HG03521 (cell line): ENCODE measurements around the gene ZNF775.
A peak's percentile ranks its signal among the peaks of the same experiment; 100 is the strongest.

Source experiments
- ATAC-seq: cut with Tn5 transposase; IDR thresholded peaks from one replicate; pipeline ENCODE4 v1.9.1; 2021; ENCODE audit warnings: mild to moderate bottlenecking, moderate library complexity; ENCODE audit not compliant: unreplicated experiment

Gene ZNF775

DNA sequence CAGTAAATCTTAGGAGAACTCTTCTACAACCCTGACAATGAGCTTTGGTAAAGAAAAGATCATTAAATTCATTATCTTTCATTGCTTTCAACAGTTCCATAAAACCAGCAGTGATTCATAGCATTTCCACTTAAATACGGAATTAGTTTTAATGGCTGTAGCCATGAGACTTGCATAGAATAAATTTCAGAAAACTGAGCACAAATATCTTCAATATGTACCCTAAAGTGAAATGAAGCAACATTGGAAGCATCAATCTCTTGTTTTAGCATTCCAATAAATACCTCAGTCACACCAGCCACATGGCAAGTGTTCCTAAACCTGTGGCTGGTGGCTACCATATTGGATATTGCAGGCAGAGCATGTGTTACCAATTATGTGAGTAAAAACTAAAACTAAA, 34.1 kb upstream of the ZNF775 start:
- ATAC-seq: no peak

DNA sequence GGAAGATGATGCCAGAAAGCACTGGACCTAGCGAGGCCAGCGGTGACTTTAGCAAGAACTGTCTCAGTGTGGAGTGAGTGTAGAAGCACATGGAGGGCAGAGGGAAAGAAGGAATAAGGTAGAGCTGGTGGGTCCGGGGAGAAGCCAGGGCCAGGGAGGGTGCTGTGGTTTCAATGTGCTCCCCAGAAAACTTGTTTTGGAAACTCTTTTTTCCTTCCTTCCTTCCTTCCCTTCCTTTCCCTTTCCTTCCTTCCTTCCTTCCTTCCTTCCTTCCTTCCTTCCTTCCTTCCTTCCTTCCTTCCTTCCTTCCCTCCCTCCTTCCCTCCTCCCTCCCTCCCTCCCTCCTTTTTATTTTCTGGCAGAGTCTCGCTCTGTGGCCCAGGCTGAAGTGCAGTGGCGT, 32.2 kb upstream of the ZNF775 start:
- no peak for ATAC-seq

DNA sequence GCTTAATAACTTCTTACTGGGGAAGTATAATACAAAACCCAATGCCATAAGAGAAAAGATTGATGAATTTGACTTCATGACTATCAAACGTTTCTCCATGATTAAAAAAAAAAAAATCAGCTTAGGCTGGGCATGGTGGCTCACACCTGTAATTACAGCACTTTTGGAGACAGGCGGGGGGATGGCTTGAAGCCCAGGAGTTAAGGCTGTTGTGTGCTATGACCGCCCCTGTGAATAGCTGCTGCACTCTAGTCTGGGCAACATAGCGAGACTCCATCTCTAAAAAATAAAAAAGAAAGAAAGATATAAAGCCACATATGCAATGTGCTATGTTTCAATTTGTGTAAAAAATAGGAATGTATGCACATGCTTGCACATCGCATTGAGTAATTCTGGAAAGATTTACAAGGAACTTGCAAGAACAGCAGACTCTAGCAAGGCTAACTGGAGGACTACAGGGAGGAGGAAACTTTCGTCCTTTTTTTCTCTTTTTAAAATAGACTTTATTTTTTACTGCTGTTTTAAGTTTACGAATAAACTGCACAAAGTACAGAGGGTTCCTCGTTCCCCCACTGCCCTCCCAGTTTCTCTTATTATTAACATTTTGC, 27.4 kb upstream of the ZNF775 start:
- ATAC-seq: no peak

DNA sequence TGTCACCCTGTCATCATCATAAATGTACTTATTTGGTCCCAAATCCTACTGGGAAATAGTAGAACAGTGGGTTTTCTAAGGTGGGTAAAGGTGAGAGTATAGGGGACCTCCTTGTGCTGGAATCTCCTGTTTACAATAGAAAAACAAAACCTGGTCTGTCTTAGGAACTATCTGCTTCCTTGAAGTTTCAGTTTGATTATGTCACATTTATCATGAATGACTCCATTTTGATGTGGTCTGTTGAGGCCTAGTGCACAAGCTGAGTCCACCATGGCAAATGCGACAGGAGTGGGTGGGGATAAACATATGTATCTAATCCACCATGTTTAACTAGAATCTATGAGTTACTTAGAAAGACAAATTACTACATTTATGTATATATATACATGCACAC, 23.5 kb upstream of the ZNF775 start:
- ATAC-seq: no peak

DNA sequence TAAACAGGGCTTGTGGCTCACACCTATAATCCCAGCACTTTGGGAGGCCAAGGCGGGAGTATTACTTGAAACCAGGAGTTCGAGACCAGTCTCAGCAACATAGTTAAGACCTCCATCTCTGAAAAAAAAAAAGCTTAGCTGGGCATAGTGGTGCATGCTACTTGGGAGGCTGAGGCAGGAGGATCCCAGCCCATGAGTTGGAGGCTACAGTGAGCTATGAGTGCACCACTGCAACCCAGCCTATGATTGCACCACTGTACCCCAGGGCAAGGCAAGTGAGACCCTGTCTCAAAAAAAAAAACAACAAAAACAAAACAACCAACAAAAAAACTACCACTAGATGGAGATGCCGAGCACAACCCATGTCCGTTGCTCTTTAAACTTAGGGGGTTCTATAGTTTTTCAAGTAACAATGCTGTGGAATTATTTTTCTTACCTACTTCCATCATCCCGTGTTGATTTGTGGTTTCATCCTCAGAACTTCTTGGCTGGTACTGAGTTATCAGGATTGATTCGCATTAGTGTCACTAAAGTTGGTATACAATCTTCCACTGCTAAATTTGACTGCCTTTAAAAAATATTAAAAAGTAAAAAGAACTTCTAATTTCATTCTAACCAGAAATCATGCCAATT, 22.7 kb upstream of the ZNF775 start:
- ATAC-seq: no peak

DNA sequence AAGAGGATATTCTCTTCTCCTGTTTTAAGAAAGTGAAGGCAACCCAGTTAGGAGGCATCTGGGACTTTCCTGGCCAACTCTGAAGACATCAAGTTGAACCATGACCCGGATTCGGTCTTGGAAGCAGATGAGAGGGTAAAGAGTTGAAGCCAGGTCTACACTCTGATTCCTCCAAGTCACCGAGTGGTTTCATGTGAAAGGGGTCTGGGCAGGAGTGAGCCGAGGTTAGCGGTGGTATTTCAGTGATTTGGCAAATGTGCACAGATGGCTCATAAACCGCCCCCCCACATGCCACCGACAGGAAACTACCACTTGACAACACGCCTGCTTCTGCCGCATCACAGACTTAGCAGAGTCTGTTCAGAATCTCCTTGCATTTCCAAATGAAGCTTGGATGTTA, 21.9 kb upstream of the ZNF775 start:
- no peak for ATAC-seq

DNA sequence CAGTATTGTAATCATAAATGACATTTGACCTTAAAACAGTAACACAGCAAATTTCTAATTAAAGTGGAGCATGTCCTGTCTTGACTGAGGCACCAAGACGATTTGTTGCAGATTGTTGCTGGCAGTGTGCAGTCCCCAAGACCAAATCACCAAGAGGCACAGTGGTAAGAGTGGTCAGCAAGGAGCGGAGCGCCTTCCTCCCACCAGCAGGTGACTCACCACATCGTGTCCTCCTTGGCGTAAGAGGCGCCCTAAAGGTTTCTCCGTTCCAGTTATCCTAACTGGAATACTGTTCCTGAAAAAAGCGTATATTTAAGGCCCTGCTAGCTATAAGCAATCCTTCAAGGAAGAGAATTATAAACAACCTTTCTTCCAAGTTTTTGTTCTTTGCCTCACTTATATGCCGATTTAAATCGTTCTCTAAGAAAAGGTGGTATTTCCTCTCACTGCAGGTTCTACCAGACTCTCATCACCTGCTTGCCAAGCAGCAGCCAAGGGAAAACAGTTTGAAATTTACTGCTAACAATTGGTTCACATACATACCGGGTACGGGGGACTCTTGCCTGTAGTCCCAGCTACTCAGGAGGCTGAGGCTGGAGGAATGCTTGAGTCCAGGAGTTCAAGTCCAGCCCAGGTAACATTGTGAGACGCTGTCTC, 21.2 kb upstream of the ZNF775 start:
- ATAC-seq: no peak

DNA sequence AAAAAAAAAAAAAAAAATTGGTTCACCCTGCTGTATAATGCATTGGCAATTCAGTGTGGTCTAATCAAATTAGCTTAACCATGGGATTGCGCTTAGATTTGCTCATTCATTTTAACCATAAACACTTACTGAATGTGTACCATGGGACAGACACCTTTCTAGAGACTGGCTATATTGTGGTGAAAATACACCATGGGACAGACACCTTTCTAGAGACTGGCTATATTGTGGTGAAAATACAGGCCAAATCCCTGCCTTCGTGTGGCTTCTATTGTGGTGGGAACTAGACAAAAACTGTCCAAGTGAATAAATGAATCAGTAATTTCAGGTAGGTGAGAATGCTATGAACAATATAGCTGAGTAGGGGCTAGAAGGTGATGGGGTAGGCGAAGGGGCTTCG, 20.7 kb upstream of the ZNF775 start:
- ATAC-seq: no peak

DNA sequence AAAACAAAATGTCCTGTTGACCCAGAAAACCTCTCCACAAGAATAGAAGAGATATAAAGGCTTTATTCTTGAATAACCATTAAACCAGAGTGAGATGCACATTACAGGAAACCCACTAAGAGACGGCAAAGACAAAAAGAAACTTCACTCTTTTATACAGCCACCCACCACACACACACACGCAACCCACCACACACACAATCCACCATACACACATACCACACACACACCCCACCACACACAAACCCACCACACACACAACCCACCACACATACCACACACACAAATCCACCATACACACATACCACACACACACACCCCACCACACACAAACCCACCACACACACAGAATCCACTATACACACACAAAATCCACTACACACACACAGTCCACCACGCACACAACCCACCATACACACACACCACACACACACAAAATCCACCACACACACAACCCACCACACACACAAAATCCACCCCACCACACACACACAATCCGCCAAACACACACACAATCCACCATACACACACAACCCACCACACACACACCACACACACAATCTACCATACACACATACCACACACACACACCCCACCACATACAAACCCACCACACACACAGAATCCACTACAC, 20.0 kb upstream of the ZNF775 start:
- ATAC-seq: no peak

DNA sequence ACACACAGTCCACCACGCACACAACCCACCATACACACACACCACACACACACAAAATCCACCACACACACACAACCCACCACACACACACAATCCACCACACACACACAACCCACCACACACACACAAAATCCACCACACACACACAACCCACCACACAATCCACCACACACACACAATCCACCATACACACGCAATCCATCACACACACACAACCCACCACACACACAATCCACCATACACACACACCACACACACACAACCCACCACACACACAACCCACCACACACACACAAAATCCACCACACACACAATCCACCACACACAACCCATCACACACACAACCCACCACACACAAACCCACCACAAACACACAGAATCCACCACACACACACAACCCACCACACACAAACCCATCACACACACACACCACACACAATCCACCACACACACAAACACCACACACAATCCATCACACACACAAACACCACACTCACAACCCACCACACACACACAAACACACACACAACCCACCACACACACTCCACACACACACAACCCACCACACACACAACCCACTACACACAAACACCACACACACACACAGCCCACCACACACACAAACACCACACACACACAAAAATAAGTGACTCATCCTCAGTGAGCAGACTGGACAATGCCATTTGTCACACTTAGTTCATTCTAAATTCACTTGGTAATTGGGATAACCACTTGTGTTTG, 19.3 kb upstream of the ZNF775 start:
- no peak for ATAC-seq

DNA sequence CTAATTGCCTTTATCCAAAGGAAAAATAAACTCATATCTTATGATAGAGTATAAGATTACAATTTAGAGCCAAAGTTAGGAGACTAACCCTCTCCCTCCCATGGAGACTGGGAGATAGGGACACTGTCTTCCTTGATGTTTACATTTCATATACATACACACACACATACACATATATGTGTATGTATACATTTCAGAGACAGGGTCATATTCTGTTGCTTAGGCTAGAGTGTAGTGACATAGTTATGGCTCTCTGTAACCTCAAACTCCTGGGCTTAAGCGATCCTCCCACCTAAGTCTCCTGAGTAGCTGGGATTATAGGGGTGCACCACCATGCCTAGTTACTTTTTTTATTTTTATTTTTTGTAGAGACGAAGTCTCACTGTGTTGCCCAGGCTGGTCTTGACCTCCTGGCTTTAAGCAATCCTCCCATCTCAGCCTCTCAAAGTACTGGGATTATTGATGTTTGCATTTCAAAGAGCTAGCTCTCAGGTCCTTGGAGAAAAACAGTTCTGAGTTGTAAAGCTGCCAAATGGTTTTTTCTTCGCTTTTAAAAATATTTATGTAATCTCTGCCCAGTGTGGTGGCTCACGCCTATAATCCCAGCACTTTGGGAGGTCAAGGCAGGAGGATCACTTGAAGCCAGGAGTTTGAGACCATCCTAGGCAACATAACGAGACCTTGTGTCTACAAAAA, 18.6 kb upstream of the ZNF775 start:
- no peak for ATAC-seq

DNA sequence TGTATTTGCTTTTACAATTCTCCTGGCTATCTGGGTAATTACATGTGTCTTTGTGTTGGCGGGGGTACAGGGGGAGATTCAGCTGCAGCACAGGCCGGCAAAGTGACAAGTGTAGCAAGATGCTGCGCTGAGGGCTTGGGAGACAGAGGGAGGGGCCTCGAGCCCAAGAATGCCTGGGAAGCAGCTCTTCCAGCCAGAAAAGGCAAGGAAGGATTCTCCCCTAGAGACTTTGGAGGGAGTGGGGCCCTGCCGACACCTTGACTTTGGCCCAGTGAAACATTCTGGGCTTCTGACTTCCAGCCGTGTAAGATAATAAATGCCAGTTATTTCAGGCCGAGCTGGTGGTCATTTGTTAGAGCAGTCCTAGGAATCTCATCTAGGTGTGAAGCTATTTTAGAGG, 17.7 kb upstream of the ZNF775 start:
- ATAC-seq: no peak

DNA sequence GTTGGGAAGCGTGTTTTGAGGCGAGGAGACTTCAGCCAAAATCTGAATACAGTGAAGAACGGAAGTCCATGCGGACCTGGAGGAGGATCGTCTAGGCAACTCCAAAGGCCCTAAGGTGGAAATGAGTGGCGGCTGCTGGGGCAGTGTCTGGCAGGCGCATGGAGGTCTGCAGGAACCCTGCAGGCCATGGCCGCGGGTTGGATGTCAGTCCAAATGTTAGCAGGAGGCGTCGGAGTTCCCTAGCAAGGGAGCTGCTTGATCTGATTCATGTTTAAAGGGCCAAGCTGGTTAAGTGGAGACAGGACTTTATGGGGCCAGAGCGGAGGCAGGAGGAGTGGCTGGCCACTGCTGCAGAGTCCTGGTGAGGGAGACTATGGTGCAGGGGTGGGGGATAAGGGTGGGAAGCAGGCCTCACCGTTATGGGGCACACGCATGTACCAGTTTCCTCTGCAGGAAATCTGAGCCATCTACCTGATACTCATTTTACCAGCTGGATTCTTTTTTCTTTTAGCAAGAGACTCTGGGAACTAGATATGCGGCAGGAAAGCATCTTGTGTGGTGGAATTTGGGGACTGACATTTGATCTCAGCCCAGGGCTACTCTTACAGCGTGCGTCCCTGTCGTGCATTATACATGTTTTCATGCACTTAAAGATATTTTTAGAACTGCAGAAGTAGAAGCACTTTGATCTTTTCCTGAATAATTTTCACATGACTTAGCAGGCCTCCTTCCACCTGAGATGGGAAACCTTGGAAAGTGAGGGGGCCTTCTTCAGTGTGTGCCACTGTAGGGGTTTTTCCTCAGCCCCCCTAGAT, 17.1 kb upstream of the ZNF775 start:
- ATAC-seq: no peak

DNA sequence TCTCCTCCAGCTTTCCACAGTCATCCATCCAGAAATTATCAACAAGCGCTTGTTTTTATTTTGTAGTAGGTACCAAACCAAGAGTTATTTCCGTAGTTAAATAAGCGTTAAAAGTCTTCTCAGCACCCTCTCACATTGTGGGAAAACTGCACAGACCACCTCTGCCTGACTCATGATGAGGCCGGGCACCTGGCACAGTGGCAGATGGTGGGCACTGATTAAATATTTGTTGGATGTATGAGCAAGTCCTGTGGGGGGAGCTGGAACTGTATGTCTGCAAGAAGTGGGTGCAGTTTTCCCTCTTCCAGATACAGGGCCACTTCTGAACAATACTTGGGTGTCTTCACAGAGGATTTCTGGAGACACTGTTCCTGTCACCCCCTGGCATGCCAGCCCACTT, 15.8 kb upstream of the ZNF775 start:
- no peak for ATAC-seq

DNA sequence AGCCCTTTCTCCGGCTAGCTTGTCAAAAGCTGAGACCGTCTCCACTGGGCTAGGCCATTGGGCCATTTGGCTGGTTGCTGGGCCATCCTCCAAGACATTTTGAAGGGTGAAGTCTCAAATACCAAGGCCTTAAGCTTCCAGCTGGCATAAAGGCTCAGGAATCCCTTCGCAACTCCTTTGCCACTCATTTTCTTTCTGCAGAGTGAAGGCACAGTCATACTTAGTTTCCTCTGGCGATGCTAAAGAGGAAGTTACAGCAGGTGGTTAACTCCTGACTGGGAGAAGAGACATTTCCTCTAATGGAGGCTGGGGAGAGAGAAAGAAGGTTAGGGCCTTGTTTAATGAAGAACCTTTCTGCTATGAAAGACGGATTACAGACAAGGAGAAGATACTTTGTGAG, 15.3 kb upstream of the ZNF775 start:
- ATAC-seq: no peak

DNA sequence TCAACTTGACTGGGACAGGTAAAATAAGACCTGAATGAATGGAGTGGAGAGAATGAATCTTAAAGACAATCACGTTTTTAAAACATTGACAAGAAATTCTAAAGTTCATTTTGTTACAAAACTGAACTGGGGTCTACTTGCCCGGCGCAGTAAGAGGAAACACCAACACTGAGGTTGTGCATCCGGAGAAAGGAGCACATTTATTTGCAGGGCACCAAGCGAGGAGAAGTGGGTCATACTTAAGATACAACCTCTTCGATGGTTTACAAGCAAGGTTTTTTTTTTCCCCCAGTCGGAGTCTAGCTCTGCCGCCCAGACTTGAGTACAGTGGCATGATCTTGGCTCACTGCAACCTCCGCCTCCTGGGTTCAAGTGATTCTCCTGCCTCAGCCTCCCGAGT, 13.9 kb upstream of the ZNF775 start:
- ATAC-seq: no peak

DNA sequence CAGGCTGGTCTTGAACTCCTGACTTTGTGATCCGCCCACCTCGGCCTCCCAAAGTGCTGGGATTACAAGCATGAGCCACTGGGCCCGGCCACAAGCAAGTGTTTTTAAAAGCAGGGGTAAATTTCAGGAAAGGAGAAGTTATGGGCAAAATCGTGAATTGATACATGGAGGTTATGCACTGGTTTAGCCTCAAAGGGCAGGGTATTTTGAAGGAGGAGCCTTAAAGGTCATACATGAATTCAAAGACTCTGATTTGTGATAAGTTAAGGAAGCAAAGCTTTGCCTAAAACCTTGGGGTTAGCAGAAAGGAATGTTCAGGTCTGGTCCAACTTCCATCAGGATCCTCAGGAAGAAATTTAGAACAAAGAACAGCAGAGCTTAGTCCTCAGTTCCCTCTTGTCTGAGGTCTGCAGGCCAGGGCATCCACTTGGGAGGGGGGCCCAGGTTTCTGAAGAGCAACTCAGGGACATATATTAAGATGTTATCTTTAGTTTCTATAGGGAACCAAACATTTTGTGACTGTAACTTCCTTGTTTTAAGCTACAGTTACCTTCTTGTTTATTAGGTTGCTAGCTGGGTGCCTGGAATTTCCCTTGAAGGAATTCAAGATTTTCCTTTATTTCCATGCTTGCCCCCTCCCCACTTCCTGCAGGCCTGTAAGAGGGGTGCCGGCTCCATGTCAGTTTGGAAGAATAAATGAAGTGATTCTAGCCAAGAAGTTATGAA, 13.3 kb upstream of the ZNF775 start:
- ATAC-seq: no peak

DNA sequence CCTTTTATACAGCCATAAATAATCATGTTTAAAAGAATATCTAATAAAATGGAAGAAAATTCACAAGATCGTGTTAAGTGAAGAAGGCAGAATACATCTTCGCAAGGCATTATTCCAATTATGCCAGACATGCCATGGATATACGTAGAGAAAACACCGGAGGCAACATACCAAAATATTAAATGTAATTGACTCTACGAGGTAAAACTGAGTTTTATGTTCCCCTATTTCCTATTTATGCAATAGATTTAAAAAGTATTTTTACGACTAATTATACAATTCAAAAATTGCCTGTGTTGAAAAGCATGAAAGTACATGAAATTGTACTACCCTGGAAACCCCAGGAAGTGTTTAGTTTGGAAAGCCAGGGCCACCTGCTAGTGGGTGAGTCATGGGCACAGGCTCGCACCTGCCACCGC, 11.4 kb upstream of the ZNF775 start:
- no peak for ATAC-seq

DNA sequence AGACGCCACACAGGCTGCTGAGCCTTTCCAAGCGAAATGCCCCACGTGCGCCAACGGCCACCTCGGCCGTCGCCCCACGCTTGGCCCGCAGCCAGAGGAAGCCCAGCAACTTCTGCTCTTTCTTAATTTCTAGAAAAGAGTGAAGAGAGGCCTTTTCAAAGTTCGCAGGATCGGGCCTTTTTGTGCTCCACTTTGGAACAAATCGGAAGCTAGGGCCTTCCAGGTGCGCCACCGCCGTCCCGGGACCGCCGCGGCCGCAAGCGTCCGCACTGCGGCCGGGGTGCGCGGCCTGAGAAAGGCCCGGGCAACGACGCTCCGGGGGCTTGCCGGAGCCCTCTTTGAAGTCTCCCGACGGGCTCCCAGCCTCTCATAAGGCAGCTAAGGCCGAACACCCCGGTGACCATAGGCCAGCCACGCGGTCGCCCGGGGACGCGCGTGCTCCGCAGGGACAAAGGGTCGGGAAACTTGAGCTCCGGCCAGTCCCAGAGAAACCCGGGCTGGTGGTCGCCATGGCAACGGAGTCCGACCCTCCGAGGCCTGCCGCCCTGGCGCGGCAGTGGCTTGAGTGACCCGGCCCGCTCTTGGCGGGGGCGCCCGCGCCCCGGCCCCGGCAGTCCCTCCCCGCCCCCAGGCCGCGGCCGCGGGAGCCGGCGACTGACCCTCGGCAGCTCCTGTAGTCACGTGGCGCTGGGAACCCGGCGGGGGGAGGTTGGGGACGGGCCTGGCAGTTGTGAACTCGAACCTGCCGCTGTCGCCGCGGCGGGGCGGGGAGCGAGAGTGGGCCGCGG, 10.8 kb upstream of the ZNF775 start, which contains the start of gene REPIN1:
TSS of gene REPIN1 (plus strand) at position 727 of the 788 bp plus-strand sequence. CDS start 890 bp downstream, outside the sequence.
- ATAC-seq: peak; percentile 49
